ENCODE results near the gene SLC6A16.

The SLC6A16 gene

GRCh38 chr19:49363268-49364082 is 38.5 kb upstream of the SLC6A16 start, which contains the start of gene DKKL1:
DKKL1 (plus strand) TSS chr19:49363877; CDS start chr19:49363999, 122 bp downstream.
- H3K9me3 Mint-ChIP-seq = no peaks in the 10 kb centered on the region
- H3K27me3 Mint-ChIP-seq (ENCODE audit: low read depth, poor library complexity) = peaks cover 3% of the 10 kb centered on the region
- no peak for TF ChIP-seq CTCF (IDR thresholded peaks at IDR 0.05)
- peaks cover 19% of the 10 kb centered on the region for H3K36me3 Mint-ChIP-seq (ENCODE audit: low read depth)
- H3K4me1 Mint-ChIP-seq = peaks cover 23% of the 10 kb centered on the region
- no peak within 1 kb of the TSS for H3K27ac Mint-ChIP-seq
- peak; percentile 100 for DNase-seq
- no peak within 1 kb of the TSS for H3K4me3 Mint-ChIP-seq

GRCh38 chr19:49362929-49363267 is 37.9 kb upstream of the SLC6A16 start:
- peak; percentile 45 for DNase-seq
- TF ChIP-seq CTCF (IDR thresholded peaks at IDR 0.05) = no peak
- H3K4me3 Mint-ChIP-seq = no peak overlapping the region
- H3K36me3 Mint-ChIP-seq (ENCODE audit: low read depth) = peaks cover 25% of the 10 kb centered on the region
- H3K9me3 Mint-ChIP-seq = no peaks in the 10 kb centered on the region
- peaks cover 3% of the 10 kb centered on the region for H3K27me3 Mint-ChIP-seq (ENCODE audit: low read depth, poor library complexity)
- H3K27ac Mint-ChIP-seq = no peak overlapping the region
- peaks cover 28% of the 10 kb centered on the region for H3K4me1 Mint-ChIP-seq

GRCh38 chr19:49362048-49362928 is 37.3 kb upstream of the SLC6A16 start, which contains the start of gene TEAD2:
TEAD2 (minus strand) TSS chr19:49362416; CDS start chr19:49360075, 2,341 bp downstream.
- Mint-ChIP-seq H3K36me3 (ENCODE audit: low read depth) (peaks cover 29% of the 10 kb centered on the region), H3K9me3 (no peaks in the 10 kb centered on the region), H3K27ac (peak within 1 kb of the TSS; percentile 98), H3K4me1 (peaks cover 33% of the 10 kb centered on the region), H3K27me3 (ENCODE audit: low read depth, poor library complexity) (peaks cover 3% of the 10 kb centered on the region), H3K4me3 (no peak within 1 kb of the TSS)
- no peak for TF ChIP-seq CTCF (IDR thresholded peaks at IDR 0.05)
- DNase-seq = peak; percentile 86

- DNase-seq = peak; percentile 83
- Mint-ChIP-seq H3K4me1 (peaks cover 40% of the 10 kb centered on the region), H3K4me3 (no peak overlapping the region), H3K27me3 (ENCODE audit: low read depth, poor library complexity) (peaks cover 3% of the 10 kb centered on the region), H3K27ac (peak overlapping the region; percentile 98), H3K9me3 (no peaks in the 10 kb centered on the region), H3K36me3 (ENCODE audit: low read depth) (peaks cover 37% of the 10 kb centered on the region)
- TF ChIP-seq CTCF (IDR thresholded peaks at IDR 0.05) = no peak
These were observed 36.6 kb upstream of the SLC6A16 start for GRCh38 chr19:49361438-49362047.

- peak overlapping the region; percentile 98 for H3K27ac Mint-ChIP-seq
- no peaks in the 10 kb centered on the region for H3K9me3 Mint-ChIP-seq
- no peak for DNase-seq
- H3K27me3 Mint-ChIP-seq (ENCODE audit: low read depth, poor library complexity) = peaks cover 3% of the 10 kb centered on the region
- H3K4me1 Mint-ChIP-seq = peaks cover 49% of the 10 kb centered on the region
- peaks cover 50% of the 10 kb centered on the region for H3K36me3 Mint-ChIP-seq (ENCODE audit: low read depth)
- TF ChIP-seq CTCF (IDR thresholded peaks at IDR 0.05) = no peak
- peak overlapping the region; percentile 66 for H3K4me3 Mint-ChIP-seq
These were observed 35.1 kb upstream of the SLC6A16 start for GRCh38 chr19:49359851-49360820.
